GM18502 (cell line): ENCODE measurements around the gene TRAFD1.
"Not testable (repeated sequence)": the region's sequence is repeated elsewhere in the genome, so short reads cannot be mapped to it uniquely, and the experiment has no call there.

ENCODE experiments used
- ATAC-seq: cut with Tn5 transposase; IDR thresholded peaks from one replicate; pipeline ENCODE4 v1.9.1; 2021; ENCODE audit warnings: mild to moderate bottlenecking; ENCODE audit not compliant: unreplicated experiment, poor library complexity

TRAFD1 gene, protein sequence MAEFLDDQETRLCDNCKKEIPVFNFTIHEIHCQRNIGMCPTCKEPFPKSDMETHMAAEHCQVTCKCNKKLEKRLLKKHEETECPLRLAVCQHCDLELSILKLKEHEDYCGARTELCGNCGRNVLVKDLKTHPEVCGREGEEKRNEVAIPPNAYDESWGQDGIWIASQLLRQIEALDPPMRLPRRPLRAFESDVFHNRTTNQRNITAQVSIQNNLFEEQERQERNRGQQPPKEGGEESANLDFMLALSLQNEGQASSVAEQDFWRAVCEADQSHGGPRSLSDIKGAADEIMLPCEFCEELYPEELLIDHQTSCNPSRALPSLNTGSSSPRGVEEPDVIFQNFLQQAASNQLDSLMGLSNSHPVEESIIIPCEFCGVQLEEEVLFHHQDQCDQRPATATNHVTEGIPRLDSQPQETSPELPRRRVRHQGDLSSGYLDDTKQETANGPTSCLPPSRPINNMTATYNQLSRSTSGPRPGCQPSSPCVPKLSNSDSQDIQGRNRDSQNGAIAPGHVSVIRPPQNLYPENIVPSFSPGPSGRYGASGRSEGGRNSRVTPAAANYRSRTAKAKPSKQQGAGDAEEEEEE

DNA sequence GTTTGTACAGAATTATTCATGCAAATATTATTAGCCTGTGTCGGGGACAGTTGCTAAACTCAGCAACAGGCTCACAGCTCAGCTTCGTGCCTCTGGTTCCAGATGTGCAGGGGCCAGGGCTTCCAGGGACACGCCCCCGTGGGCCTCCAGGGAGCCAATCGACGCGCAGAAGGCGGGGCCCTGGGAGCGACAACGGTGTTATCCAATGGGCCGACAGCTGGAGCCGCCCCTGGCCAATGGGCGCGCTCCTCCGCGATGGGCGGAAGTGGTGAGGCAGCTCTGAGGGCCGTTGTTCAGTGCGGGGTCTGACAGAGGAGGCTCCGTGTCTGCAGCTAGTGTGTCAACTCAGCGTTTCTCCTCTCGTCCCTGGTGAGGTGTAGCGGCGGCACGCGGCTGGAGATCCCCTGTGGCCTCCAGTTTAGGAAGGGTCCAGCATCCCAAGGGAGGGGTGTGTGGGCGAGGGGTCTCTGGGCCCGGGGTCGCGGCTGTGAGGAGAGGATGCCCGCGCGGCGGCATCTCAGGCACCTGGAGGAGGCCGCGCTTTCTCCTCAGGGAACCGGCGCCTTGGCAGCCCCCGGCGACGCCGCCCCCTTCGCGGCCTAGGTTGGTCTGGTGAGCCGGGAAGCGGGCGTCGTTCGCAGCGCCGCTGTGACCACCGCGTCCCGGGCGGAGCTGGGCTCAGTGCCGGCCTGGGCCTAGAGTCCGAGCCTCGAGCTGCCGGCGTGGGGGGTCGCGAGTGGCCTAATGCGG is at the start of gene TRAFD1:
Gene TRAFD1 (plus strand): TSS at position 311 of the 750 bp plus-strand sequence. CDS start 4,963 bp downstream, outside the sequence.
- peak; percentile 93 for ATAC-seq

DNA sequence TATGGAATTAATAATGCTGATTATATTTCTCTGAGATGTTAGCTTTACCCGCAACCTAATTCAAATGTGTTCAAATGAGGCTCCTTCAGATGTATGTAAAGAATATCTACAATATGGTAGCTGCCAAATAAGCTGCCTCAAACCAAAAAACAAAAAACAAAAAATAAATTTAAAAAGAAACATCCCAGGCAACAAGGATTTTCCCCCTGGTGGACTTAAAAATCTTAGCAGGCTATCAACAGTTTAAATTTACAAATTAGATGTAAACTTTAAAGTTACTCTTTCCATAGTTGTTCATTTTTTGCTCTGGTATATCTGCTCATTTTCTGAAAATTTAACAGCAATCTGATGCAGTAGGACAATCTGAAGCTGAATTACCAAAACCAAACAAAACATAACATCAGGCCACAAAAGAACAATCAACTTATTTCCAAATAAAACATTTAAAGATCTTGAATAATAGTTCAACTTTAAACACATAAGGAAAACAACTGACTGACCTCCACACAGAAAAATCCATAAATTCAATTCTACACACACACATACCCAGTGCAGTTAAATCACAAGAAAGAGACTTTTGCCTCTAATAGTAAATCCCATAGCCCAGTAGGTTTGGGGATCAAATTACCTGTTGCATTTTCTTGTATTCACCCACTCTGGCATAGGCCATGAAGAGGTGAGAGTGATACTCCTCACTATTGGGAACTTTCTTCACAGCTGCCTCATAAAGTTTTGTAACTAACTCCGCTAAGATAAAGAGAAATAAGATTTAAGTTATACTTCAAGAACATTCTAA is 38.1 kb upstream of the TRAFD1 start:
- no peak for ATAC-seq

DNA sequence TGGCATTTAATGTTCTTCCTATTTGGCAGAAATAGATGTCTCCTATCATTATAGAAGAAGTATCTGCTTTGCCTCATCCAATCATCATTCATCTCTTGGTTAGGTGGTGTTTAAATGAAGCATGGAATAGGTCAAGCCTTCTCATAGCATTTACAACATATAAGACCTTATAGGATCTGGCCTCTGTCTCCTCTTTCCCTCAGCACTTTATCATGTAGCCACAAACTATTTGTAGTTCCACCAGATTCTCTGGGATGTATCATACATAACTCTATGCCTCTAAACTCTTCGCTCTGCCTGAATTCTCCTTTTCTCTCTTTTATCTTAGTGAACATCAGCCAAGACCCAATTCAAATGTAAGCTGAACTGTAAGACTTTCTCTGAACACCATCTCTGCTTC is 37.5 kb upstream of the TRAFD1 start:
- no peak for ATAC-seq

DNA sequence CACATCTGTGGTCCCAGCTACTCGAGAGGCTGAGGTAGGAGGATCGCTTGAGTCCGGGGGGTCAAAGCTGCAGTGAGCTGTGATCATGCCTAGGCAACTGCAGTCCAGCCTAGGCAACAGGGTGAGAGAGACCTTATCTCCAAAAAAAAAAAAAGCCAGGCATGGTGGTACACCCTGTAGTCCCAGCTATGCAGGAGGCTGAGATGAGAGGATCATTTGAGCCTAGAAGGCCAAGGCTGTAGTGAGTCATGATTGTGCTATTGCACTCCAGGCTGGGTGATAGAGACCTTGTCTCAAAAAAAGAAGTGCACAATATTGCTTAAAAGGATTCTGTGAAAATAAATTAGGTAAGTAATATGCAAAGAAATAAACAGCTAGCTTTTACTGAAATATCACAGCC is 33.8 kb upstream of the TRAFD1 start:
- no peak for ATAC-seq

DNA sequence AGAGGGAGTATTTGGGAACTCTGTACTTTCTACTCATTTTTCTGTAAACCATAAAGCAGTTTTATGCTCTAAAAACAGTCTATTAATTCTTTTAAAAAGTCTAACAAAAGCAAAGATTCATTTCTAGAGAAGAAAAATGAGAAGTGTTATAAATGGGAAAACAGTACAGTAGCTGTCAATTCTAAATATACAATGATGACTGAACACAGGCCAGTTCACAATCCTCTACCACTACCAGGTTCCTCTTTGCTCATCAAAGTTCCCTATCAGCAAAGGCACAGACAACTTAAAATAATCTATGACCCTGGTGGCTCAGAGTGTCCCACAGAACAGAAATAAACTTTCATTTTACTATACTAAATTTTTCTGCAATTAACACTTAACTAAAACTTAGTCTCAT is 29.3 kb upstream of the TRAFD1 start:
- peak; percentile 84 for ATAC-seq

DNA sequence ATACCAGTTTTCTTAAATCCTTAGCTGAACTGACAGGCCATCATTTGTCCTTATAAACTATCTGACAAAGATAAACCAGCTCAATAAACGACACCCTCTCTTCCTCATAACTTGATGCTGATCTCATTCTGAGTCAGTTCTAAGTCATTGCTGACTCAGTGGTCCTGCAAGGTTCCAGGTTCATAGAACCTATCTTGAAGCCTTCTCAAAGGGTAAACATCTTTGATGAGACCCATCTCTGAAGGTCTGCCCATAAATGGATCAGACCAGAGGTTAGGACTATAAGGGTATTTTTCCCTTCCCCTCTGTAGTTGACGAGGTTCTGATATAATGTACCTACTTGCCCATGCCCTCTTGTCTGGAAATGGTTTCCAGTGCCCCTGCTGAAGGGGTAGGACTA is 28.7 kb upstream of the TRAFD1 start:
- ATAC-seq, result no peak

DNA sequence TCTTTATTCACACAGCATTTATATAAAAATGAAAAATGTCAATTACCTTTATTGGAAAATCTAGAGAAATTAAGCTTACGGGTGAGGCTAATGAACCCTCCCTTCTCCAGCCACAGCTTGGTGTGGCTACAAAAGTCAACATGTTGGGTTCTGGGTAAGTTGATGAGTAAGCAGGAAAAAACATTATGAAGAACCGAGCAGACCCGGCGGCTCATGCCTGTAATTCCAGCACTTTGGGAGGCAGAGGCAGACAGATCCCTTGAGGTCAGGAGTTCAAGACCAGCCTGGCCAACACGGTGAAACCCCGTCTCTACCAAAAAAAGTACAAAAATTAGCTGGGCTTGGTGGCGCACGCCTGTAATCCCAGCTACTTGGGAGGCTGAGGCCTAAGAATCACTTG is 27.7 kb upstream of the TRAFD1 start:
- no peak for ATAC-seq

DNA sequence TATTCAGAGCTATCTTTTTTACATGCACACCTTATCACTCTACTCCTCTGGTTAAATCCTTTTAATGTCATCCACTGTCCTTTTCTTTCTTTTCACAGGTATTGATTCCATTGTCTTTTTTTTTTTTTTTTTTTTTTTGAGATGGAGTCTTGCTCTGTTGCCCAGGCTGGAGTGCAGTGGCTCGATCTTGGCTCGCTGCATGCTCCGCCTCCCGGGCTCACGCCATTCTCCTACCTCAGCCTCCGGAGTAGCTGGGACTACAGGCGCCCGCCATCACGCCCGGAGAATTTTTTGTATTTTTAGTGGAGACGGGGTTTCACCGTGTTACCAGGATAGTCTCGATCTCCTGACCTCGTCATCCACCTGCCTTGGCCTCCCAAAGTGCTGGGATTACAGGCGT is 24.9 kb upstream of the TRAFD1 start:
- not testable (repeated sequence) for ATAC-seq

DNA sequence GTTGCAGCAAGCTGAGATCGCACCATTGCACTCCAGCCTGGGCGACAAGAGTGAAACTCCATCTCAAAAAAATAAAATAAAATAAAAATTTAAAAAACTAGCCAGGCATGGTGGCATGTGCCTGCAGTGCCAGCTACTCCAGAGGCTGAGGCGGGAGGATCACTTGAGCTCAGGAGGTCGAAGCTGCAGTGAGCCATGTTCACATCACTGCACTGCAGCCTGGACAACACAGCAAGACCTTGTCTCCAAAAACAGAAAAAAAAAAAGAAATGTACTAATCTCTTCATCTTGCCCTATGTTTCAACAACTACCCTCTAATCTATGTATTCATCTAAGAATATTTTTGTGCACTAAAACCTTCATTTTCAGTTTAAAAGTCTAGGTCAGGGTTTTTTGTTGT is 23.2 kb upstream of the TRAFD1 start:
- no peak for ATAC-seq

DNA sequence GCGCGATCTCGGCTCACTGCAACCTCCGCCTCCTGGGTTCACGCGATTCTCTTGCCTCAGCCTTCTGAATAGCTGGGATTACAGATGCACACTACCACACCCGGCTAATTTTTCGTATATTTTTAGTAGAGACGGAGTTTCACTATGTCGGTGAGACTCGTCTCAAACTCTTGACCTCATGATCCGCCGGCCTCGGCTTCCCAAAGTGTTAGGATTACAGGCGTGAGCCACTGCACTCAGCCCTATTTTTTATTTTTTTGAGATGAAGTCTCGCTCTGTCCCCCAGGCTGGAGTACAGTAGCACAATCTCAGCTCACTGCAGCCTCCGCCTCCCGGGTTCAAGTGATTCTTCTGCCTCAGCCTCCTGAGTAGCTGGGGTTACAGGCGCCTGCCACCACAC is 22.6 kb upstream of the TRAFD1 start:
- ATAC-seq, result not testable (repeated sequence)

DNA sequence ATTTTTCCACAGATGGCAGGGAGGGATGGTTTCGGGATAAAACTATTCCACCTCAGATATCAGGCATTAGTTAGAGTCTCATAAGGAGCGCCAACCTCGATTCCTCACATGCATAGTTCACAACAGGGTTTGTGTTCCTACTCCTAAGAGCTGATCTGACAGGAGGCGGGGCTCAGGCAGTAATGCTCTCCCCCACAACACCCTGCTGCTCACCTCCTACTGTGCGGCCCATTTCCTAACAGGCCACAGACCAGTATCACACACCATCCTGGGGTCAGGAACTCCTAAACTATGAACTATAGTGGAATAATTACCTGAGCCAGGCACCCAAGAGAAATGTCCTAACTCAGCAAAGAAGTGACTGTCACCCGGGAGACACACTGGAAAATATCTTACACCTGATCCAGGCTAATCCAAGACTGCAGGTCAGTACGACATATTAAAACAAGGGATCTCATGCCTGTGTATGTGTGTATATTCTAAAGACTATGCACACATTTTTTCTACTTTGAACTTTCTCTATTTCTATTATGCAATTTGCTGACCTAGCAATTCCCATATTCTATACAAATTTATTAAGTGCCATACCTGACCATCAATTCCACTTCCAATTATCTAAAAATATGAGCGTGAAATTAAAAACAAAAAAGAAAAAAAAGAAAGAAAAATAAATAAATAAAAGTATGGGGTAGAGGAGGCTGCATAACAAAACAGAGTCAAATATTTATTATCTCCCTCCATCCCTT is 21.4 kb upstream of the TRAFD1 start:
- no peak for ATAC-seq

DNA sequence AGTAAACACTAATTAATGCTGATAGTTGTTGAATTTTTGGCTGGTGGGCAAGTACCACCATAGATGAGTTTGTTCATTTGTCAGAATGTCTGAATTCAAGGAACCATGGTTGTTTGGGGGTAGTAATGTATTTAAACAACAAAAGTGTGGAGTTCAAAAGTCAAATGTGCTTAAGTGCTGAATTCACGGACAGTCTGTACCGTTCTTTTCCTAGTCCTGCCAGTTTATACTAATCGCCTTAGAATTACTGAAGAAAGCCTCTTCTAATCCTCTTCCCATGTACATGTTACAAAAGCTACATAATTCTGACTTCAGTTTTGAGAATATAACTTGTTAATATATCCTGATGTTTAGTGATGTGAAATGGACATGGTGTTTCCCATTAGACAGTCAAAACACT is 19.5 kb upstream of the TRAFD1 start:
- no peak for ATAC-seq

DNA sequence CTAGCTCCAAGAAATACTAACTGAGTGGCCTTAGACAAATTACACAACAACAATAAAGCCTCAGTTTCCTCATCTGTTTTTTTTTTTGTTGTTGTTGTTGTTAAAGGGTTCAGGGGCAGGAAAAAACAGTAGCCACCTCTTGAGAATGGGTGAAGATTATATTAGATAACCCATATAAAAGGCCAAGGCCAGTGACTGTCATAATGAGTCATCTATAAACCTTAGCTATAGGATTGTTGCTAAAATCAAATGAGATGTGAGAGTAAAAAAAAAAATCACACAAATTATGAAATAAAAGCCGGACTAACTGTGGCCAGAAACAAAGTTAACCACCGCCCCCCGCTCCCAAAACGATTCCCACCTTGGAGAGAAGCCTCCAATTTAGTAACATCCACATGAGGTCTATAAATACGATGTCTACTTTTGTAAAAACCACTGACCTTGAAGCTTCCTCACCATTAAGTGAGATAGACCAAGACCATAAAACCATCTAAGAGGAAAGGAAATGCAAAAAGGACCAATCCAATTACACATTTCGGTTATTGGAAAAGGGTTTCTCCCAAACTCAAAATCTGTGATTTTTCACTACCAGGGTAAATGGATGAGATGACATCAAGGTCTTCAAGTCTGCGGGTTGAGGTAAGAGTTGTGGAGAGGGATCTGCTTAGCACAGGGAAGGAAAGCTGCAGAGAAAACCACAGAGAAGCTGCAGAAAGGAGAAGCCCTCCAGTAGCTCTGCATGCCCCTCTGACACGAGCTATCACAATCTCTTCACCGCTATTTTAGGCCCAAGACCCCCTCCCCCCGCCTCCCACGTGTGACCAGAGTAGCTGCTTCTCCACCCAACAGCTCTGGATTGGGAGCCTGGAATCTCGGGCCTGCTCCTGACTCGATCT is 17.8 kb upstream of the TRAFD1 start:
- ATAC-seq, result no peak

DNA sequence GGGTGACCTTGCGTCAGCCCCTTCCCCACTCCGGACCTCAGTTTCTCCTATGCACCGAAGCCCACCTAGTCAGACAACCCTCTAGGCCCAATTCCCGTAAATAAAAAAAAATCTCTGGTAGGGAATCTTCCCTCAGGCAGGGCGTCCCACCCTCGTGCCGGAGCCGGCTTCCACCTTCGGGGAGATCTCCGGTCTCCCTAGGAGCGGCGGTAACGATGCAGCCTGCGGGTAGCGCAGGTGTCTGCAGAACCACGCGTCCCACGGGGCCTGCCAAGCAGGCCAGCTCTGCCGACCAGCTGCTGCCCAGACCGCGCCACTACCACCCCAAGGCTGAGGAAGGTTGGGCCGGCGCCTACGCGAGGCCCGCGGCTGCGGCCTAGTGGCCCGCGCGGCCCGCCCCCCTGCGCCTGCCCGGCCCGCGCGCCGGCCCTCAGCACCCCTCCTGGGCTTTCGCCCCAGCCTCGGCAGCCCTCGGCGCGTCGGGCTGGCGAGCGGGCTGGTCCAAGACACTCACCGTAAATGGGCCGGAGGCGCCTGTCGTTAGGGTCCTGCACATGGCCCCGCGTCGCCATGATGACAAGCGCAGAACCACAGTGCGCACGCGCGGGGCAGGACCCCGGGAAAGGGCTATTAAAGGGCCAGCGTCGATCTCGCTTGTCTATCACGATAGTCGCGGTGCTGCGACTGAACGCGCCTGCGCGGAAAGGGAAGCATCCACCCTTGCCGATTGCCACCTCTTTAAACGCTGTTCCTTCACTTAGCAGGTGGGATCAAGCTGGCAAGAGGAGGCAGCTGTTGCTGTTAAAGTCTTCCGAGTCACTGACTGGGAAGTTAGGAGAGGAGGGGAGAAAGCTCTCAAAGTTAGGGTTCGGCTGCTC is 16.9 kb upstream of the TRAFD1 start, which contains the start of gene NAA25:
Gene NAA25 (minus strand): TSS at position 582 of the 878 bp plus-strand sequence. CDS start 10 bp downstream, at position 572.
- peak; percentile 72 for ATAC-seq

DNA sequence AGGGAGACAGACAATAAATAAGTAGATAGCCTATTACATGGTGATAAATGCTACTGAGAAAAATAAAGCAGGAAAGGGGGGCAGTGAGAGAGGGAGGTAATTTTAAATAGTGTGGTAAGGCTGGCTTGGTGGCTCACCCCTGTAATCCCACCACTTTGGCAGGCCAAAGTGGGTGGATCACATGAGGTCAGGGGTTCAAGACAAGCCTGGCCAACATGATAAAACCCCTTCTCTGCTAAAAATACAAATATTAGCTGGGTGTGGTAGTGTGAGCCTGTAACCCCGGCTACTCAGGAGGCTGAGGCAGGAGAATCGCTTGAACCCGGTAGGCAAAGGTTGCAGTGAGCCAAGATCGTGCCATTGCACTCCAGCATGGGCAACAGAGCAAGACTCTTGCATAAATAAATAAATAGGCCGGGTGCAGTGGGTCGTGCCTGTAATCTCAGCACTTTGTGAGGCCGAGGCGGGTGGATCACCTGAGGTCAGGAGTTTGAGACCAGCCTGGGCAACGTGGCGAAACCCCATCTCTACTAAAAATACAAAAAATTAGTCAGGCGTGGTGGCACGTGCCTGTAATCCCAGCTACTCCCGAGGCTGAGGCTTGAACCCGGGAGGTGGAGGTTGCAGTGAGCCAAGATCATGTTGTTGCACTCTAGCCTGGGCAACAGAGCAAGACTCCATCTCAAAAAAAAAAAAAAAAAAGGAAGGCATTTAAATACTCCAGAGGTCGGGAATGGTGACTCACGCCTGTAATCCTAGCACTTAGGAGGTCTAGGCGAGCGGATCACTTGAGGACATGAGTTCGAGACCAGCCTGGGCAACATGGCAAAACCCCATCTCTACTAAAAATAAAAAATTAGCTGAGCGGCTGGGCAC is 14.3 kb upstream of the TRAFD1 start:
- ATAC-seq, result not testable (repeated sequence)

DNA sequence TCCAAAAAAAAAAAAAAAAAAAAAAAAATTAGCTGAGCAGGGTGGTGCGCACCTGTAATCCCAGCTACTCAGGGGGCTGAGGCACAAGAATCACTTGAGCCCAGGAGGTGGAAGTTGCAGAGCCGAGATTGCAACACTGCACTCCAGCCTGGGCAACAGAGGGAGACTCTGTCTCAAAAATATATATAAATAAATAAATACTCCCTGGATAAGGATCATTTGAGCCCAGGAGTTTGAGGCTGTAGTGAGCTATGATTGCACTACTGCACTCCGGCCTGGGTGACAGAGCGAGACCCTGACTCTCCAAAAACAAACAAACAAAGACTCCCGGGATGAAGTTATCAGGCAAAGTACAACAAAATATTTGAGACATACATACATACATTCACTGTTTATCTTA is 13.4 kb upstream of the TRAFD1 start:
- no peak for ATAC-seq
